HG03571 (cell line): ENCODE measurements around the gene CYFIP1.
A peak's percentile ranks its signal among the peaks of the same experiment; 100 is the strongest.

Experiments used
- ATAC-seq: cut with Tn5 transposase; IDR thresholded peaks from one replicate; pipeline ENCODE4 v1.9.1; 2021; ENCODE audit not compliant: unreplicated experiment

Gene CYFIP1

DNA sequence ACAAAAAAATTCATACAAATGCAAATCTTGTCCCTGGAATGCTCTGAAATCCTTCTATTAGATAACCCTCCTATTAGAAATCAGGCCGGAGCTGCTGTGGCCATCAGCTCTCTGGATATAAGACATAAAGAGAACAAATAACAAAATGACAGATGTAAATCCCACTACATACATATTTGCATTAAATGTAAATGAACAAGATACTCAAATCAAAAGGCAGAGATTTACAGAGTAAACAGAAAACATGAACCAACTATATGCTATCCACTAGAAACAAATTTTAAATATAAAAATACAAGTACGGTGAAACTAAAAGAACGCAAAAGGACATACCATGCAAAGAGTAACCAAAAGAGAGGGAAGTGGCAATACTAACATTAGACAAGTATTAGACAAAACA lies 10.7 kb downstream of the CYFIP1 start:
- ATAC-seq = no peak

DNA sequence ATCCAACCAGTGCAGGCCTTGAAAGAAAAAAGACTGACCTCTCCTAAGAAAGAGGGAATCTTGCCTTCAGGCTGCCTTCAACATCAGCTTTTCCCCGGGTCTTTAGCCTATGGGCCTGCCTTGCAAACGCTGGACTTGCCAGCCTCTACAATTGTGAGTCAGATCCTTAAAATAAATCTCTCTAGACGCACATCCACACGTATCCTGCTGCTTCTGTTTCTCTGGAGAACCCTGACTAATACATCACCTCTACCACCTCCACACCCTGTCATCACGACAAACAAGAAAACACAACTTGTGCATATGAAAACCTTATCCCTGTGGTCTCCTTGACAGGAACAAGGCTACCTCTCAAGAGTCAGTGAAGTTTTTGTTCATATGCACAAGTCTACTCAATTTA lies 11.8 kb downstream of the CYFIP1 start:
- no peak for ATAC-seq

DNA sequence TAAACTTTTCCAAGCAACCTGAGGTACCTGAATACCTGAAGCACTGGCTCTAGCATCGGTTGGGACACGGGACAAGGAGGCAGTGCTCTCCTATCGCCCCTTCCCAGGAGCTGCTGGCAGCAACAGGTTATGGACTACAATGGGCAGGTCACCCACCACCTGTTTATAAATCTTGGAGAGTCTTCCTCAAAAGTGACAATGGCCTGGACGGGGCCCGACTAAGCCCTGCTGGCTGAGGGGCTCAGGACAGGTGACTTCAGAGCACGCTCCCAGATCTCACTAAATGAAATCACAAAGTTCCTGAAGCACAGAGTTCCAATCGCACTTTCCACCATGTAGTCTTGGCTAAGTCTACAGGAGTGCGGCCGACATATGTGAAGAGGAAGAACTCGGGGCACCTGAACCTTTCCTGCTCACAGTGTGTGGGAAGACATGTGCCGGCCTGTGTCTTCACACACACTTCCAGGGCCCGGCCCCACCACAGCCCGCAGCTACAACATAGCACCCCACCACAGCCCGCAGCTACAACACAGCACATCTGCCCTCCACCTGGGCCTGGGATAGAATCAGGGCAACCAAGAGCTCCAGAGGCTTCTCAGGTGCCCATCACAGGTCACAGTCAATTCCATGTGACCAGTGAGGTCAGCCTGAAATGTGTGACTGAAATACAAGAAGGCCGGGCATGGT lies 12.9 kb downstream of the CYFIP1 start:
- ATAC-seq = no peak

DNA sequence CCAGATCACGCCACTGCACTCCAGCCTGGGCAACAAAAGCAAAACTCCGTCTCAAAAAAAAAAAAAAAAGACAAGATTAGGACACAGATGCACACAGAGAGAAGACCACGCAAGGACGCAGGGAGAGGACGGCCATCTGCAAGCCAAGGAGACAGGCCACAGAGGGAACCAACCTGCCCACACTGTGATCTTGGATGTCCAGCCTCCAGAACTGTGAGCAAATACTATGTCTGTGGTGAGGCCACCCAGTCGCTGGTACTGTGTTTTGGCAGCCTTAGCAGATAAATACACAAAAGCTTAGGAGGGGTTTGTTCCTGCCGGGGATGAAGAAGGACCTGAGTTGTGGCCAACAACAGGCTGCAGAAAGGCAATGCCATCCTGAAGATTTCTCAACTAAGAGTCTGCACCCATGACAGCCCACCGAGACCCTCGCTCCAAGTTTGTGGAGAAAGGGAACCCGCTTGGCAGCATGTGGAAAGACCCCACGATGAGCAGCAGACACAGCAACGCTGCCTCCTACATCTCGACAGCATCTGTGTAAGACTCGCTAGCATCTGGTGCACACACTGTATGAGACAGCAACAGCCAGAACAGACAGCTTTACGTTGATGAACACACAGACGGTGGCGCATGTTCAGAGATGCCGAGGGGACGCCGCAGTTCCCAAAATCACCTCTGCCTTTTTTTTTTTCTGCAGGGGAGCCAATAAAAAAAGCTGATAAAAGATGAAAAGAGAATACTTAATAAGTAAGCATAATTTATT lies 13.7 kb downstream of the CYFIP1 start:
- ATAC-seq = no peak

DNA sequence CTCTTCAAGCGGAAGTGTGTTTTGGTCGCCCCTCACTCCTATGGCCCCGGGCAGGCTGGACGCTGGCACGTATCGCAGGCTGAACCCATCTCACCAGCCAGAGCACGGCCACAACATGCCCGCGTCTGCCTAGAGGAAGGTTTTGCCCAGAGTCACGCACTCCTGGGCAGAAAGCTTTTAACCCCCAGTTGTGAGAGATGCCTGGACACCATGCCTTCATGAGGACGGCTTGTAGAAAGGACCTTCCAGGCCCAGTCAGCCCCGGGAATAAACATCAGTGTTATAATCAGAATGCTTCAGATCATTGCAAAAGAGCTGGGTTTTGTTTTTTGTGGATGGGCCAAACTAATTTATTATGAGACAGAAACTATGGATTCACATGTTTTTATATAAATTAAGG lies 16.5 kb downstream of the CYFIP1 start:
- ATAC-seq = no peak

DNA sequence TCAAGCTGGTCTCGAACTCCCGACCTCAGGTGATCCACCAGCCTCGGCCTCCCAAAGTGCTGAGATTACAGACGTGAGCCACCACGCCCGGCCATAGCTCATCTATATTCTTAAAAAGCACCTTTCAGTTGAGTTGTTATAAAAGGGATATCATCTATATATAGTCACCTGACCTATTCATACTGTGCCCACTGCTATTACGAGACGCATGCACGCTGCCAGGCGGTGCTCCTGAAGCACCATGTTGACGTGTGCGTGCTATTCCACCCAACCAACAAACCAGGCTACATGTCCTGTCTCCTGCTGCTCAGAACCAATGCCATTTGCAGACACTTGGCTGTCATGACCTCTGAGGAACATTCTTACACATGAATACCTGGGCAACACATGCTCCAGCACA lies 17.6 kb downstream of the CYFIP1 start:
- ATAC-seq = no peak

DNA sequence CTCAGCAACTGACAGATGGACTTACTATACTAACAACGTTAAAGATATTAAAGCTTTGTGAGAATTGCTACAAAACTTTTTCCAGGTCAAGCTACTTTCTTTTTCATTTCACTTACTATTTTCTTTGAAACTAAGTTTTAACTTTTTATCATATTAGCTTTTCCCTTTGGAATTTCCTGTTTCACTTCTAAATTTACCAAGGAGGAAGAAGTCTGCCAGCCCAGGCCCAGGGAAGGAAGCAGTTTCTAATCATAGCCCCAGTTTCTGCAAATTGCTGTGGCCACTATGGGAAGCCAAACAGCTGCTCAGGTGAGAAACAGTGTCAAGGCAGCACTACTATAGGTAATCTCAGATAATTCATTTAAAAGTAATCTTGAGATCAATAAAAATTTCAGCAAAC lies 18.4 kb downstream of the CYFIP1 start:
- no peak for ATAC-seq

DNA sequence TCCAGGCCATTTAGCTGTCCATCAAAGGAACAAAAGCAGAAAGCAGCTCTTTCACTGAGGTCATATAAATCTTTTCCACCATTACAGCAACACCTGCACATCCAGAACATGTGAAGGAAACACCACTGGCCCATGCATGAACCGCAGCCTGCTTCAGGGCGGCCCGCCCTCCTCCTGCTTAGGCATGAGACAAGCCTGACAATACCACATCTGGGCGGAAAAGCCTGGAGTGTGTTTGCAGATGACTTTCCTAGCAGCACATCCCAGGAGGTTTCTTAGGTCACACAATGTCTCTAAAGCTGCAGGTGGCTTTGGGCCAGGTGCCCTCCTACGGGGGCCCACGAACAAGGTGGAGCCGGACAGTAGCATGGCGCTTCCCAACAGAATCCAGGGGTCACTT lies 19.6 kb downstream of the CYFIP1 start:
- ATAC-seq = no peak

DNA sequence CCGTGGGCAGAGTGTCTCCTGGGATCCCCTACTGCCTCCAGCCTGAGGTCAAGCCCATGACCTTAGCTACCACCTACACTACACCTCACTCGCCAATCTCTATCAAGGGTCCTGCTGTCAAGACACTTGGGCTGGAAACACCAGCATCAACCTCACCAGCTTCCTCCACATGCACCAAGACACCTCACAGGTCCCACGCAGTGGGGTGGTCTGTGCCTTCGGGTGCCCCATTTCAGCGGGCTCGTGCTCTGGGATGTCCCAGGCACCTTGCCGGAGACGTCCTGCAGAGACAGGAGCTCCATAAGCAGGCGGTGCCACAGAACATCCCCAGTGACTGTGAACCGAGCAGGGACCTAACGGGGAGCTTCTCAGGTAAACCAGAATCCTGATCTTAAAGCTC lies 20.0 kb downstream of the CYFIP1 start:
- ATAC-seq = no peak

DNA sequence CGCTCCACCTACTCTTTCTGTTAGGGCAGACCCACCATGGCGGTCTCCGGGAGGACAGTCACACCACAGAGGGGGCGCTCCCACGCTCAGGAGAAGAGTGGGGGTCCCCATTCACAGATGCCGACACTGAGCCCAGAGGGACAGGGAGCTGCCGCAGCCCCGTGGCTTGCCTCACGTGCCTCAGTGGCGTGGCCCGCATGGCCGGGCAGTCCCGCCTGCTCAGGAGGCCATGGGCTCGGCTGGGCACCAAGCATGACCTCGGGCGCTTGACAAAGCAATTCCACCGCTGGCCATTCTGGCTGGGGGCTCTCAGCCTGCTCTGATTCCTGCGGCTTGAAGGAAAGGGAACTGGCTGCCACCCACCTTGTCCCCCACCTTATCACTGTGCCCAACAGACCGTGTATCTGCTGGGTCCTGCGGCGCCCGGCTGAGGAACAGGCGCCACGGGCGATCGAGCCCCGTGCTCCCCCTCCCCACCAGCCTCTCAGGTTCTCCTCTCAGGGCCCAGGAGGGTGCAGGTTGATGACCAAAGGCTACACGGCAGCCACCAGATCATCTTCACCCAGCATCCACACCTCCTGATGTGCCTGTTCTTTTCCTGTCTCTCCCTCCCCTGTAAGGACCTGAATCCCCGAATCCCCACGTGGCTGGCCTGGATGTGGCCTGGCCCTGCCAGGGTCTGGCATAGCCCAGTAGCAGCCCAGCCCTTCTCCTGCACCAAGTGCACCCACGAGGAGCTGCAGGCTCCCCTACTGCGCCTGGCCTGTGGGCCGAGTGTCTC lies 20.7 kb downstream of the CYFIP1 start:
- no peak for ATAC-seq

DNA sequence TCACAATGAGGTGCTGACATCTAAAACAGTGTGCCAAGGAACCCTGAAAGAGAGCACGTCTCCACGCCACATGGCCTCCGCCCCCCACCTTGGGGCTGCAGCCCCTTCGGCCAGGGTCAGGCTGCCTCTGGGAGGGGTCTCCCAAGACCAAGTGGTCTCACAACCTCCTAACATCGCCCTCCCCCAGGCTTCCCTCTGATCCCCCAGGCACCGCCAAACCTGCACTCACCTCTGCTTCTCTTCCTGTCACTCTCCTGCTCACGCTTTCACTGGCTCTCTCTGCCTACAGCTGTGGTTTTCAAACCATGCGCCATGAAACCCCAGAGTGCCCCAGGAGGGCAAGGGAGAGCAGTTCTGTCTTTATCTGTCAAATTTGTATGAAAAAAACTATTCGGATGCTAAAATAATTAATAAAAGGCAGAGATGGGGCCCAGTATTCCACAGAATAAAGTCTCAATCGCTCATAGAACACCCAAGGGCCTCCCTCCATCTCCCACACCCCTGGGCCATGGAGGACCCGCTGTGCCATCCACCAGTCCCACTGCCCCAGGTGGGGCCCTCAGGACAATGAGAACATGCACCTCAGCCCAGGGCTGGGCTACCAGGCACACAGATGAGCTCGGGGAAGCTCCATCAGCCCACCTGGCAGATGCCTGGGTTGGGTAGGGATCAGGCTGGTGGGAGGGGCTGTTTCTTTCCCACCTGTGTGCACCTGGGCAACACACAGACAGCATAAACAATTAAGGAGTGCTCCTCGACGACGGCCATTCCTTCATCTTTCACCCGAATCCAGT lies 21.5 kb downstream of the CYFIP1 start:
- peak; percentile 62 for ATAC-seq

DNA sequence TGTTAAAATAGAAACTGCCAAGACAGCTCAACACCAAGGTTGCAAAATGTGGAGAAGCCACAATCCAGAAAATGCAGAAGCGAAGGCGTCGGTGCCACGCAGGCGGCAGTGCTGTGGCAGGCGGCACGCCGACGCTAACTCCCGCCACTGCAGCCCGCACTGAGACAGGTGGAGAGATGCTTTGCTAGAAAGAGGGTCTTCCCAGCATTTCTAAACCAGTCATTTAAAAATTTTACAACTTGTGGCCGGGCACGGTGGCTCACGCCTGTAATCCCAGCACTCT lies 23.2 kb downstream of the CYFIP1 start:
- no peak for ATAC-seq

DNA sequence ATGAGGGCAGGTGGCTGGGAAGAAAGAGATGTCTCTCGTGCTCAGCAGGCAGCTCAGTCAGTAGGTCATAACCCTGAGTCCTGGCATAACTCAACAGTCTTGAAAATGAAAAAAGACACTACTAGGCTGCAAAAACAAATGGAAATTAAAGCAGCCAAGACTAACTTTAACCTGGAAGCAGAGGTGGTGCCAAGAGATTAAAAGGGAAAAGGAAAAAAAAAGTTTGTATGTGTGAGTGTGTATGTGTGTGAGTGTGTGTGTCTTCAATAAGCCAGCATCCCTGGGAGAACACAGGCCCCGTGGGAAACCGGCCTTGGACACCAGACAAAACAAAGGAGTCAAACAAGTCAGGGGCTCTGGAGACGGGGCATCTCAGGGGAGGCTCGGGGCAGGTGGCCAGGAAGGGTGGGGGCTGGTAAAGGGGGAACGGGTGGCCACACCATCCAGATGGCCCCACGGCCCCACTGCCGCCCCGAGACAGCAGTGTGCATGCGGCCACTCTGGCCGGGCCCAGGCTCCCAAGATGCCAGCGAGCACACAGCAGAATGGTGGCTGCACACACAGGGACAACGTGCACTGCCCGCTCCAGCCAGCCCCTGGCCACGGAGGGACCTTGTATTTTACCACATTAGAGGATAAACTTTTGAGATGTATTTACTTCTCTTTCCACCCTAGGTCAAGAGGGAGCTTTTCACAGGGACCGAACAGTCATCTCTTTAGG lies 23.8 kb downstream of the CYFIP1 start:
- ATAC-seq = no peak

DNA sequence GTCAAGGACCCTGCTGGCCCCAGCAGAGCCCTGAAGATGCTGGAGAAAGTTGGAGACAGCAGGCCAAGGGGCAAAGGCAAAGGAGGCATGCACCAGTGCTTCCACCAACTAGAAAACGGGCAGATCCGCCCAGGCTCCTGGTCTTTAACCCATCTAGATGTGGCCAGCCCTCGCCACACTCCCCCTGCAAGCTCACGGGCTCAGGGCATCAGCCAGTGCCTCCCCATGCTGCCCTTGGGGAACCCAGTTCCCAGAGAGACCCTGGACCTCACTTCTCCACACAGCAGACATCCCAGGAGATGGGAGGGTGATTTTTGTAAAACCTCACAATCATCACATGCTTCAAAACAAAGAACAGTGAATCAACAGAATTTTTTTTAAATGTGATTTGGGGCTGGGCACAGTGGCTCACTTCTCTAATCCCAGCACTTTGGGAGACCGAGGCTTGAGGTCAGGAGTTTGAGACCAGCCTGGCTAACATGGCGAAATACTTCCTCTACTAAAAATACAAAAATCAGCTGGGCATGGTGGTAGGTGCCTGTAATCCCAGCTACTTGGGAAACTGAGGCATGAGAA lies 24.5 kb downstream of the CYFIP1 start:
- ATAC-seq = no peak

DNA sequence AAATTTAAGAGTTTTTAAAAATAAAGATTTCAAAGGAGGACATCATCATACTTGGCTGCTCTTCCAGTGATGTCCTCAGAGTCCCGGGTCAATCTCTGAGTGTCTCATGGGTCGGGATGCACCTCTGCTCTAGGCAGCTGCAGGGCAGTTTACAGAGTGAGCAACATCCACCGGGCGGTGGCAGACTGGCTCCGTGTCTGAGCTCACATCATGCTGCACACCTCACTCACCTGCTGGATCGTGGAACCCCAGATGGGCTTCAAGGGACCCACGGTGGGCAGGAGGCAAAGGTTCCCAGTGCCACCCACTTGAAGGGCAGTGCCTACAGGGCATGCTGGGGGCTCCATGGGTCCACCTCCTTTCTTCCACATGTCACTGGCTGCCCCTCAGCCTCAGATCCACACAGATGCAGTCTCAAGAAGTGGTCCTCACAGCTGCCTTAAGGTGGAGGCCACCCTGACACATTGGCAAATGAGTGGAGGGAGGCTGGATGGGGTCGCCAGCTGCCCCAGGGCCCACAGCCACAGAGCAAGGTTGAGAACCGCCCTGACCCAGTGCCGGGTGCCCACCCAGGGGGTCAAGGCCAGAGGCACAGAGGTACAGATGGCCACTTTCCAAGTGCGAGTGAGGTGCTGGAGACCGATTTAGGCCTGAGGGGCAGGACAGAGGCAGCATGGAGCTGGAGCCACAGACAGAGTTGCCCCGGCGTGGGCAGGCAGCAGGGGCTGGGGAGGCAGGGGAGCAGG lies 25.2 kb downstream of the CYFIP1 start:
- ATAC-seq = no peak

DNA sequence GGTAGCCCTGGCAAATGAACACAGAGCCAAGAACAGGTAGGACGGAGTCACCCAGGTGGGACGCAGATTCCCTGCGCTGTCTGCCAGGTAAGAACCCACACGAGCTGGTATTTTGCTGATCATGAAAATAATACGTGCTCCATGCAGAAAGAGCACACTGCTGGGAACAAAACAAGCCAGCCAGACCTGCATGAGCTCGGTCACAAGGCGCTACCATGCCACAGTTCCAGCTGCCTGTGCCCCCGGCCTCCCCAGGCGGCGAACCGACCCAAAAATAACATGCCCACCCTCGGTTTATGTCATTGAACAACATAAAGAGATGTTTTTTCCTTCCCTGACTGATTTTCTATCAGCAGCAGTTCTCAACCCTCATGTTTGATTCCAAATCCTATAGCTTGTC lies 25.8 kb downstream of the CYFIP1 start:
- ATAC-seq = no peak

DNA sequence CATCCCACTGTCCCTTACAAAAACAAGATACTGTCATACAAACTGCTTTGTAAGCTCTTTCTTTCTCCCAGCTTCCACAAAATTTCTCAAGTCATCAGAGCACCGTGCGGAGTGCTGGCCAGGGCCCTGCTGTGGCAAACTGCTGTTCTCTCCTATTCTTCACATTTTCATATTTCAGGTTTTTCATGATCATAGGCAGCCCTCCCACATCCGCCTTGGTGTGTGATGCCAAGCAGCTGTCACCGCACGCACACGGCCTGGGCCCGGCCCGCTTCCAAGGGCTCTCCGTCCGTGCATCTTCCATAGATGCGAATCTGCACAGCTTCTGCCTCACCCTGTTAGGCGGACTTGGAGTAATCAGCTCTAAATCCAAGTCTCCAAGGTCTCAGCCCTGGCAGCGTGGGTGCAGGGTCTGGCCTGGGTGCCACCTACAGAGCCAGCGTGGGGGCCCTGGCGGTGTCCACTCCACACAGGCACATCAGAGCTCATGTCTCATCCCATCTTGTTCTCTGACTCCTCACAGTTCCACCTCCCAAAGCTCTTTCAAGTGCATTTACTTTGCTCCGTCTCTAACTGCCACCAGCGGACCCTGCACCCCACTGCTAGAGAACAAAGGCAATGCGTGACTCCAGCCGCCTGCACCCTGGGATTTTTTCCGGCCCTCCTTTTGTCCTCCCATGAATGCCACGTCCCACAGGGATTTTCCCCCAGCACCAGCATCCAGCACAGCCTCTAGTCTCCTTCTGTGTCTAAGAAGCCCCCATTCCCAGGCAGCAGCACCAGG lies 27.2 kb downstream of the CYFIP1 start:
- ATAC-seq = no peak

DNA sequence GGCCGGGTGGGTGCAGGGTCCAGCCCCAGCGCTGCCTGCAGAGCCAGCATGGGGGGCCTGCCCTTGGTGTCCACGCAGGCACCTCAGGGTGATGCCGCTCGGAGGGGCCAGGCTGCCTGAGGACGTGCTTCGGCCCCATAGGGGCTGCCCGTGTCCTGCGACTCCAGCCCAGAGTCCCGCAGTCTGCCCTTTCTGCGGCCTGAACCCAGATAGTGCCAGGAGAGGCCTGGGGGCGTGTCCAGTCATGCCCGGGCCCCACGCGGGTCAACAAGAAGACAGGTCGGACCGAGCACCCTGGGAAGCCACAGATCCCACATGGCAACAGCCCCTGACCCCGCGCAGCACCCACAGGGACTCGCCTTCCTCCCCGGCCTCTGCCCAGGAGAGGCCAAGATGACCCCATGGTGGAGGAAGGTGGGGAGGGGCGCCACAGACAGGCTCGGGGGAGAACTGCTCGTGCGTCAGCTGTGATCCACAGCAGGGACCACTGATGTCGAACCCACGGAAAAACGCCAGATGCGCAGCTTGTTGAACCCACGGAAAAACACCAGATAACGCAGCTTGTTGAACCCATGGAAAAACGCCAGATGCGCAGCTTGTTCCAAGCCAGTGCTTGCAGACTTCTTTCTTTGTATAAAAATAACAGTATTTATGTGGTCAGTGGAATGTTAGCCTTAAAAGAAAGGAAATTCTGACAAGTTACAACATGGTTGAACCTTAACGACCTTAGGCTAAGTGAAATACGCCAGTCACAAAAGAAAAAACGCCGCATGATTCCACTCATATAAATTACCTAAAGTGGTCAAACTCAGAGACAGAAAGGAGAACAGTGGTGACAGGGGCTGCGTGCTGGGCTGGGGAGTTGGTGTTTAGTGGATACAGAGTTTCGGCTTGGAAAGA lies 28.5 kb downstream of the CYFIP1 start:
- ATAC-seq = no peak
